ENCODE data around the gene ZCCHC14. TPM values are rescaled to one million over a fixed set of nuclear protein-coding genes. Genes with fewer than 3 reads are reported as not detected.

ZCCHC14 gene
- total and polyA plus RNA-seq, 4 experiments from 2014 or later = 0.21 to 25.1 (median 11.9) TPM

DNA sequence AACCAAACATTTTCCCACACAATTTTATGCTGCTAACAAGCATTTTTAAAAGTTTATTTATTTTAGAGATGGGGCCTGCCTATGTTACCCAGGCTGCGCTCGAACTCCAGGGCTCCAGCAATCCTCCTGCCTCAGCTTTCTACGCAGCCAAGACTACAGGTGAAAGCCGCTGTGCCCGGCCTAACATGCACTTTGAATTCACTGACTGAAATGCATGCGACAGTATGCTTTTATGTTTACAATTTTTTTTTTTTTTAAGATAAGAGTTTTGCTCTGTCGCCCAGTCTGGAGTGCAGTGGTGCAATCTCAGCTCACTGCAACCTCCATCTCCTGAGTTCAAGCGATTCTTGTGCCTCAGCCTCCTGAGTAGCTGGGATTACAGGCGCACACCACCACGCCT, 52.9 kb downstream of the ZCCHC14 start:
- CTCF ChIA-PET (ENCODE audit: partially characterized antibody) = no interaction called here
- H3K4me3 Mint-ChIP-seq = no peak overlapping the region
- intact Hi-C loops (cut with micrococcal nuclease) = no loop called here
- H3K4me1 Mint-ChIP-seq = peaks cover 12 to 34% (median 17%) of the 10 kb centered on the region in 4 donors
- POLR2A ChIA-PET (ENCODE audit: partially characterized antibody) = no interaction called here
- H3K36me3 ChIP-seq (ENCODE audit: insufficient read depth, low read length) = no peaks in the 10 kb centered on the region
- no peaks in the 10 kb centered on the region for H3K9me3 Mint-ChIP-seq
- H3K4me3 ChIP-seq (ENCODE audit: low read length in 2 of 2) = no peak overlapping the region
- no peaks in the 10 kb centered on the region for H3K9me3 ChIP-seq (ENCODE audit: control insufficient read depth in 1 of 2, low read length in 2 of 2)
- no peak overlapping the region for H3K27ac Mint-ChIP-seq
- peaks cover 14 to 18% of the 10 kb centered on the region in 2 donors for H3K36me3 Mint-ChIP-seq
- H3K4me1 ChIP-seq (ENCODE audit: insufficient read depth, low read length) = peaks cover 21% of the 10 kb centered on the region
- no peaks in the 10 kb centered on the region for H3K27me3 ChIP-seq (ENCODE audit: insufficient read depth, low read length)
- no peak for DNase-seq
- H3K27me3 Mint-ChIP-seq = no peaks in the 10 kb centered on the region
- H3K27ac ChIP-seq (ENCODE audit: low read depth, low read length) = no peak overlapping the region

- Mint-ChIP-seq H3K27me3 (no peaks in the 10 kb centered on the region), H3K9me3 (no peaks in the 10 kb centered on the region), H3K4me1 (peaks cover 12 to 34% (median 17%) of the 10 kb centered on the region in 4 donors), H3K4me3 (no peak overlapping the region), H3K27ac (no peak overlapping the region), H3K36me3 (peaks cover 9 to 12% of the 10 kb centered on the region in 2 donors)
- H3K9me3 ChIP-seq (ENCODE audit: control insufficient read depth in 1 of 2, low read length in 2 of 2) = no peaks in the 10 kb centered on the region
- ChIA-PET POLR2A (ENCODE audit: partially characterized antibody) (no interaction called here), CTCF (ENCODE audit: partially characterized antibody) (no interaction called here)
- no peak overlapping the region for H3K4me3 ChIP-seq (ENCODE audit: low read length in 2 of 2)
- H3K27ac ChIP-seq (ENCODE audit: low read depth, low read length) = no peak overlapping the region
- intact Hi-C loops (cut with micrococcal nuclease) = no loop called here
- no peaks in the 10 kb centered on the region for H3K27me3 ChIP-seq (ENCODE audit: insufficient read depth, low read length)
- no peak for DNase-seq
- H3K4me1 ChIP-seq (ENCODE audit: insufficient read depth, low read length) = peaks cover 21% of the 10 kb centered on the region
- H3K36me3 ChIP-seq (ENCODE audit: insufficient read depth, low read length) = no peaks in the 10 kb centered on the region
Measured at GRCh38 chr16:87438611-87438985, 54.2 kb downstream of the ZCCHC14 start.

- CTCF ChIA-PET (ENCODE audit: partially characterized antibody) = no interaction called here
- H3K27me3 Mint-ChIP-seq = no peaks in the 10 kb centered on the region
- Histone ChIP-seq H3K27ac (ENCODE audit: low read depth, low read length) (no peak overlapping the region), H3K4me1 (ENCODE audit: insufficient read depth, low read length) (peaks cover 21% of the 10 kb centered on the region), H3K36me3 (ENCODE audit: insufficient read depth, low read length) (no peaks in the 10 kb centered on the region), H3K4me3 (ENCODE audit: low read length in 2 of 2) (no peak overlapping the region), H3K27me3 (ENCODE audit: insufficient read depth, low read length) (no peaks in the 10 kb centered on the region), H3K9me3 (ENCODE audit: control insufficient read depth in 1 of 2, low read length in 2 of 2) (no peaks in the 10 kb centered on the region)
- DNase-seq = no peak
- H3K36me3 Mint-ChIP-seq = peaks cover 11 to 15% of the 10 kb centered on the region in 2 donors
- H3K4me1 Mint-ChIP-seq = peaks cover 12 to 36% (median 17%) of the 10 kb centered on the region in 4 donors
- POLR2A ChIA-PET (ENCODE audit: partially characterized antibody) = no interaction called here
- H3K4me3 Mint-ChIP-seq = no peak overlapping the region
- no peak overlapping the region for H3K27ac Mint-ChIP-seq
- H3K9me3 Mint-ChIP-seq = no peaks in the 10 kb centered on the region
- intact Hi-C loops (cut with micrococcal nuclease) = no loop called here
Measured at GRCh38 chr16:87437911-87438610, 54.8 kb downstream of the ZCCHC14 start.

DNA sequence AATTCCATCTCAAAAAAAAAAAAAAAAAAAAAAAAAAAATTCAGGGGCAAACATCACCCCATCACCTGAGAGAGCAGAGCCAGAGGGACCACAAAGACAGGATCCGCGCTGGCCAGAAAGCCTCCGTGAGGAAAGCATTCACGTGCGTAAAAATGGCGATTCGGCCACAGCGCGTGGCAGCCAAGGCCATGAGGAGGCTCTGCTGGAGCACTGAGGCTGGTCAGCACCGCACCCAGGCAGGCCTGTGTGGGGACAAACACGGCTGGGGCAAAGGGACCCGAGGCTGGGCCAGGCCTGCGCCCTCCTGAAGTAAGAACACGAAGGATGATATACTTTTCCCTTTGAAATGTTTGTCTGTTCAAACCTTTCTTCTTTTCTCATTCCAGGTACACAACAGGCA, 55.5 kb downstream of the ZCCHC14 start:
- CTCF ChIA-PET (ENCODE audit: partially characterized antibody) = interaction anchor here (1.1 to 1.7 kb wide), 2 partner anchors 11 to 43 kb away, joined by 3 read pairs; no protein-coding TSS in a partner anchor
- no peak overlapping the region for H3K27ac Mint-ChIP-seq
- peaks cover 12 to 35% (median 18%) of the 10 kb centered on the region in 4 donors for H3K4me1 Mint-ChIP-seq
- no peak overlapping the region for H3K4me3 Mint-ChIP-seq
- no peaks in the 10 kb centered on the region for H3K9me3 ChIP-seq (ENCODE audit: control insufficient read depth in 1 of 2, low read length in 2 of 2)
- H3K36me3 Mint-ChIP-seq = peaks cover 8 to 10% of the 10 kb centered on the region in 2 donors
- no peak overlapping the region for H3K4me3 ChIP-seq (ENCODE audit: low read length in 2 of 2)
- no peak for DNase-seq
- intact Hi-C loops (cut with micrococcal nuclease) = no loop called here
- no peaks in the 10 kb centered on the region for H3K9me3 Mint-ChIP-seq
- POLR2A ChIA-PET (ENCODE audit: partially characterized antibody) = no interaction called here
- H3K36me3 ChIP-seq (ENCODE audit: insufficient read depth, low read length) = no peaks in the 10 kb centered on the region
- H3K27me3 ChIP-seq (ENCODE audit: insufficient read depth, low read length) = no peaks in the 10 kb centered on the region
- H3K4me1 ChIP-seq (ENCODE audit: insufficient read depth, low read length) = peaks cover 21% of the 10 kb centered on the region
- no peak overlapping the region for H3K27ac ChIP-seq (ENCODE audit: low read depth, low read length)
- H3K27me3 Mint-ChIP-seq = no peaks in the 10 kb centered on the region

GRCh38 chr16:87436225-87437172, 56.3 kb downstream of the ZCCHC14 start:
- Mint-ChIP-seq H3K9me3 (no peaks in the 10 kb centered on the region), H3K4me1 (peaks cover 12 to 35% (median 18%) of the 10 kb centered on the region in 4 donors), H3K27me3 (no peaks in the 10 kb centered on the region), H3K4me3 (peak overlapping the region; percentile 37 to 80 (median 70)), H3K27ac (peak overlapping the region in 5 of 7 donors; percentile 22 to 85 (median 57)), H3K36me3 (peaks cover 6 to 8% of the 10 kb centered on the region in 2 donors)
- DNase-seq = no peak
- no peaks in the 10 kb centered on the region for H3K9me3 ChIP-seq (ENCODE audit: control insufficient read depth in 1 of 2, low read length in 2 of 2)
- H3K4me1 ChIP-seq (ENCODE audit: insufficient read depth, low read length) = peaks cover 21% of the 10 kb centered on the region
- H3K36me3 ChIP-seq (ENCODE audit: insufficient read depth, low read length) = no peaks in the 10 kb centered on the region
- intact Hi-C loops (cut with micrococcal nuclease) = no loop called here
- peak overlapping the region in 1 of 2 donors; percentile 10 for H3K4me3 ChIP-seq (ENCODE audit: low read length in 2 of 2)
- CTCF ChIA-PET (ENCODE audit: partially characterized antibody) = interaction anchor here (1.1 to 1.7 kb wide), 2 partner anchors 11 to 42 kb away, joined by 3 read pairs; no protein-coding TSS in a partner anchor
- POLR2A ChIA-PET (ENCODE audit: partially characterized antibody) = no interaction called here
- H3K27me3 ChIP-seq (ENCODE audit: insufficient read depth, low read length) = no peaks in the 10 kb centered on the region
- no peak overlapping the region for H3K27ac ChIP-seq (ENCODE audit: low read depth, low read length)

DNA sequence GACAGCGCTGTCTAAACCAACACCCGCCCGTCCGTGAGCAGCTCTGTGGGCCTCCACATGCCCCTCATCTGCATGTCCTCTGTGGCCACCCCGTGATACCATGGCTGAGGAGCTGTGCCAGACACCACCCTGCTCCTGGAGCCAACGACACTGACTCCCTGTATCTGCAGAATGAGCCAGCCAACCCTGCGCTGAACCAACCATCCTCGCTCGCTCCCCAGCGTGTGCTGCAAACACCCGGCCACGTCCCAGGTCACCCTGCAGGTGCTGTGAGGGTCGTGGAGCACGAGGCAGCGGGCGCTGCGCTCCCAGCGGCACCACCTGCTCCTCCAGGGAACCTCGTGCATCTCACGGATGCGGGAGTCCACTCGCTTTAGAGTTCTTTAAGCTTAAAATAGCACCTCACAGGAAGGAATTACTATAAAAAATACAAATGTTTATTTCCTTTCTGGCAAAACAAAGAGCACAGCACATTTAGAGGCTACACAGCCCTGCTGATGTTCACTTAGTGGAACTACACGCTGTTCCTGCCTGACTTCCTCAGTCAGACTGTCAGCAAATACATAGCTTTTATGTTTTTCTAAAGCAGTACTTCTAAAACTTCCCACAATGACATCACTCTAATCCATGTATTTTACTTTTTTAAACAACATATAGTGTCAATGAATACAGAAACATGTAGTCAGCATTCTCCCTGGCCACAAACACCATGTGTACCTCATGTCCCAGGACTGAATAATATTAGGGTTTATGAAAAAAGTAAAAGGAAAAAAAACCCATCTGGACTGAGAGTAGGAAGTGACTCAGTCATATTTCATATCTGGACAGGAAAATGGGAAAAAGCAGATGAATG, 57.2 kb downstream of the ZCCHC14 start:
- Histone ChIP-seq H3K27ac (ENCODE audit: low read depth, low read length) (no peak overlapping the region), H3K9me3 (ENCODE audit: control insufficient read depth in 1 of 2, low read length in 2 of 2) (no peaks in the 10 kb centered on the region), H3K36me3 (ENCODE audit: insufficient read depth, low read length) (no peaks in the 10 kb centered on the region), H3K4me3 (ENCODE audit: low read length in 2 of 2) (no peak overlapping the region), H3K4me1 (ENCODE audit: insufficient read depth, low read length) (peaks cover 21% of the 10 kb centered on the region), H3K27me3 (ENCODE audit: insufficient read depth, low read length) (no peaks in the 10 kb centered on the region)
- ChIA-PET POLR2A (ENCODE audit: partially characterized antibody) (no interaction called here), CTCF (ENCODE audit: partially characterized antibody) (interaction anchor here (0.5 to 1.7 kb wide), 2 partner anchors 10 to 451 kb away, joined by 3 read pairs; no protein-coding TSS in a partner anchor)
- Mint-ChIP-seq H3K27me3 (no peaks in the 10 kb centered on the region), H3K9me3 (no peaks in the 10 kb centered on the region), H3K27ac (peak overlapping the region in 1 of 7 donors; percentile 29), H3K4me3 (peak overlapping the region in 2 of 8 donors; percentile 4 to 24), H3K36me3 (peaks cover 4 to 9% of the 10 kb centered on the region in 2 donors), H3K4me1 (peaks cover 12 to 35% (median 18%) of the 10 kb centered on the region in 4 donors)
- DNase-seq = no peak
- intact Hi-C loops (cut with micrococcal nuclease) = no loop called here
